Thoracic aorta (tissue), 2 donors: Measurements from ENCODE around the gene TOX2. TPM values are rescaled to one million over a fixed set of nuclear protein-coding genes. Genes with fewer than 3 reads are reported as not detected.

Source experiments
- ATAC-seq: fragments of 150-250 bp; one replicate; pipeline ENCODE4 v1.8.0; 2017; ENCODE audit warnings: low read depth; ENCODE audit not compliant: insufficient number of reproducible peaks, low FRiP score
- DNase-seq: peaks from one replicate; pipeline ENCODE4 v3.0.0-alpha.2; 2020; ENCODE audit warnings: low spot score
- H3K27ac ChIP-seq, 2 donors: fragments of 200-600 bp; sonication (generic); 1 replicate in 1 of 2; 2 replicates in 1 of 2; pipeline ENCODE4 v1.5.1; 2016; ENCODE audit warnings: mild to moderate bottlenecking in 2 of 2, moderate library complexity in 2 of 2
- H3K27me3 ChIP-seq: fragments of 200-600 bp; sonication (generic); replicated peaks from 2 replicates; pipeline ENCODE4 v1.6.0; 2016; ENCODE audit warnings: mild to moderate bottlenecking; ENCODE audit not compliant: insufficient read depth
- H3K36me3 ChIP-seq: fragments of 200-600 bp; sonication (generic); one replicate; pipeline ENCODE4 v1.5.1; 2016
- H3K4me1 ChIP-seq, 2 donors: fragments of 200-600 bp; sonication (generic); 1 replicate in 1 of 2; 2 replicates in 1 of 2; pipeline versions ENCODE4 v1.5.1 to v1.6.0; 2016; ENCODE audit warnings: low read depth in 2 of 2, mild to moderate bottlenecking in 1 of 2; ENCODE audit not compliant: control insufficient read depth in 1 of 2
- H3K4me3 ChIP-seq: fragments of 200-600 bp; sonication (generic); 2 replicates; pipeline ENCODE4 v1.5.1; 2016; ENCODE audit warnings: mild to moderate bottlenecking
- H3K9me3 ChIP-seq: fragments of 200-600 bp; sonication (generic); 2 replicates; pipeline ENCODE4 v1.5.1; 2016
- total RNA-seq, 2 donors: library from RNA; depleted of rRNA; stranded (reverse); fragments of >200 nt; gene quantifications; one replicate each; pipeline versions ENCODE4 v1.1.0 to v1.2.3, GENCODE V29; 2016
- TF ChIP-seq, protein P1 (sequence below): fragments of 200-600 bp; sonication (generic); IDR thresholded peaks from one replicate; pipeline ENCODE4 v1.5.1; 2019; ENCODE audit warnings: antibody characterized with exemption

TOX2 gene
- total RNA-seq, 2 donors from 2014 or later = 4.2 to 14.6 TPM

DNA sequence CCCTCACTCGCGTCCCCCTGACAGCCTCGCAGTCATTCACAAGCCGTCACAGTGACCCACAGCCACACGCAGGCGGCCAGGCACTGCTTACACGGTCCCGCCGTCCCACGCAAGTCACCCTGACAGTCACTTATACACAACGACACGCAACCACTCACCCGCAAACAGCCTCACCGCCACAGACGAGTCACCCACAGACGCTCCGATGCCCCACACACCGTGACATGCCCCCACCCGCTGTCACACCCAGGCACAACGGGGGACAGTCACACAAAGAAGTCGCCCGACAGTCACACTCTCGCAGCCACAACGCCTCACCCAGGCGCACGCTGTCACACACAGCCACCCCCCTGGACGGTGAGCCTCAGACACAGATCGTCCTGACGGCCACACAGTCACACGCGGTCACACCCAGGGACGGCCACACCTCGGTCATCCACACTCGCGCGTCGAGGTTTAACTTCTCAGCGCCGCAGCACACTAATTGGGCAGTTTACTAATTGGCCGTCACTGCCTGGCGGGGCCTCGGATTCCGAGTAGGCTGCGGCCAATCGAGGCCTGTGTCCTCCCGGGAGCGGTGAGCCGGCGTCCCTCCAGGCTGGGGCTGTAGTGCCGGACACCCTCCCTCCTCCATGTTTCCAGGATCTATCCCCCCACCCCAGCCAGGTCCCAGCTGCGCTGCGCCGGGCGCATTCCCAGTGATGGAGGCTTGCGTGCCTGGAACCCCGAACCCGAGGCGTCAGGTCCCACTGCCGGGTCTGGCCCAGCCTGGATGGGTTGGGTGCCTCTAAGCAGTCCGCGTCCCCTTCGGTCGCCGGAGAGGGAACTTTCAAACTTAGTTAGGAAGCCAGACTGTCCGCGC is 790 bp downstream of the TOX2 start:
- Histone ChIP-seq H3K4me3 (peak overlapping the region; percentile 79), H3K9me3 (peaks cover 14% of the 10 kb centered on the region), H3K36me3 (no peaks in the 10 kb centered on the region), H3K27ac (peak overlapping the region; percentile 31 to 63), H3K27me3 (no peaks in the 10 kb centered on the region), H3K4me1 (peaks cover 0 to 13% of the 10 kb centered on the region in 2 donors)
- DNase-seq (no peak), ATAC-seq (no peak)
- TF ChIP-seq, protein P1, sequence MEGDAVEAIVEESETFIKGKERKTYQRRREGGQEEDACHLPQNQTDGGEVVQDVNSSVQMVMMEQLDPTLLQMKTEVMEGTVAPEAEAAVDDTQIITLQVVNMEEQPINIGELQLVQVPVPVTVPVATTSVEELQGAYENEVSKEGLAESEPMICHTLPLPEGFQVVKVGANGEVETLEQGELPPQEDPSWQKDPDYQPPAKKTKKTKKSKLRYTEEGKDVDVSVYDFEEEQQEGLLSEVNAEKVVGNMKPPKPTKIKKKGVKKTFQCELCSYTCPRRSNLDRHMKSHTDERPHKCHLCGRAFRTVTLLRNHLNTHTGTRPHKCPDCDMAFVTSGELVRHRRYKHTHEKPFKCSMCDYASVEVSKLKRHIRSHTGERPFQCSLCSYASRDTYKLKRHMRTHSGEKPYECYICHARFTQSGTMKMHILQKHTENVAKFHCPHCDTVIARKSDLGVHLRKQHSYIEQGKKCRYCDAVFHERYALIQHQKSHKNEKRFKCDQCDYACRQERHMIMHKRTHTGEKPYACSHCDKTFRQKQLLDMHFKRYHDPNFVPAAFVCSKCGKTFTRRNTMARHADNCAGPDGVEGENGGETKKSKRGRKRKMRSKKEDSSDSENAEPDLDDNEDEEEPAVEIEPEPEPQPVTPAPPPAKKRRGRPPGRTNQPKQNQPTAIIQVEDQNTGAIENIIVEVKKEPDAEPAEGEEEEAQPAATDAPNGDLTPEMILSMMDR = no peak

DNA sequence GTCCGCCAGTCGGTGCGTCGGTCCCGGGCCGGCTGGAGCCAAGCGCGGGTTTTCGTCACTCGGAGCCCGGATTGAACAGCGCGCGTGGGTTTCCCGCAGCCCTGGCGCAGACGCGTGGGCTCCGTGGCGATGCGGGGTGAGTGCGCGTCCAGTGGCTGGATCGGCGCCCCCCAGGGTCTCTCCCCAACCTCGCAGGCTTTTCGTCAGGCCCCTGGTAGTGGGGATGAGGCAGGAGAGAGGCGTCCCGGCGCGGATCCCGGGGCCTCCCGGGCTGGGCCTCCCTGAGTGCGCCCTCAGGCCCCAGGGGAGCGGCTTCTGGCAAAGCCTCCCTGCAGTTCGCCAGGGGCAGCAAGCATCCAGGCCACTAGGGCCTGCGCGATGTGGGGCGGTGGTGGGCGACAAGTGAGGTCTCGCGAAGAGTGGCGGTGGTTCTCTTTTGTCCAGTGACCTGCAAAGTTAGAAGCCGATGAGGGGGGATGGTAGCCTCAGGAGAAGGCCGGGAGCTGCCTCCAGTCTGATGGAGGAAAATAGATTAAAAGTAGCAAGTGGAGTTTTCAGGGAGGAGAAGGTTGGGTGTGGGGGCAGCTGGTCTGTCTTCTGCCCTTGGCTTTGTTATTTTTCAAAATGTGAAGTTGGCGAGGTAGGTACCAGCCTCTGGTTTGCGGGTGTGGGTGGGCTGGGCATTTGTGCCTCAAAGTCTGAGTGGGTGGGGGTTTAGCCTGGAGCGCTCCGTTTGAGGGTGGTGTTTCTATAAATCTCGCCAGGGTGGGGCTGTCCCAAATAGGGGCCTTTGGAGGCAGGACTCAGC is 1.6 kb downstream of the TOX2 start:
- H3K36me3 ChIP-seq = no peaks in the 10 kb centered on the region
- peak overlapping the region; percentile 79 for H3K4me3 ChIP-seq
- ATAC-seq (no peak), DNase-seq (no peak)
- peaks cover 0 to 13% of the 10 kb centered on the region in 2 donors for H3K4me1 ChIP-seq
- H3K27me3 ChIP-seq = no peaks in the 10 kb centered on the region
- peaks cover 14% of the 10 kb centered on the region for H3K9me3 ChIP-seq
- TF ChIP-seq, protein P1 = no peak
- H3K27ac ChIP-seq = peak overlapping the region; percentile 31 to 63

DNA sequence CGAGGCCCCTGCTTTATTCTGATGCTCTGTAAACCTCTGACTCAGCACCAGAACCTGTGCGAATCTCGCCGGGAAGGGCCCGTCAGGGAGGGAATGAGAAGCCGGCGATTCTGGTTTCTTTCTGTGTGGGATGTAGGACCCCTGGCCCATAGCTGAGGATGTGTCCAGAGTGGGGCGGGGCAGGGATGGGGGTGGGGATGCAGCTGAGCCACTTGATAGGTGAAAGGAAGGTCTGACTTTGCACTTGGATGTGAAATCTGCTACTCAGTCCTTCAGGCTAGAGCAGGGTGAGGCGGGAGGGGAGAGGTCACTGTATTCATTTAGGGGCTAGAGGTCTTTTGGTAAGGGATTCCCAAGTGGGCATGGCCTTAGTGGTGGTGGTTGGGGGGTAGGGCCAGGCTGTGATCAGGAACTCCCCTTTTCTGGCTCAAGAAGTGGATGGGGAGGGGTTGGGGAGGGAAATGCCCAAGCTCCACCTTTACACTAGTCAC is 2.3 kb downstream of the TOX2 start:
- Histone ChIP-seq H3K4me1 (peaks cover 0 to 13% of the 10 kb centered on the region in 2 donors), H3K4me3 (peak overlapping the region; percentile 79), H3K9me3 (peaks cover 14% of the 10 kb centered on the region), H3K36me3 (no peaks in the 10 kb centered on the region), H3K27ac (no peak overlapping the region), H3K27me3 (no peaks in the 10 kb centered on the region)
- TF ChIP-seq, protein P1 = no peak
- ATAC-seq (no peak), DNase-seq (no peak)

DNA sequence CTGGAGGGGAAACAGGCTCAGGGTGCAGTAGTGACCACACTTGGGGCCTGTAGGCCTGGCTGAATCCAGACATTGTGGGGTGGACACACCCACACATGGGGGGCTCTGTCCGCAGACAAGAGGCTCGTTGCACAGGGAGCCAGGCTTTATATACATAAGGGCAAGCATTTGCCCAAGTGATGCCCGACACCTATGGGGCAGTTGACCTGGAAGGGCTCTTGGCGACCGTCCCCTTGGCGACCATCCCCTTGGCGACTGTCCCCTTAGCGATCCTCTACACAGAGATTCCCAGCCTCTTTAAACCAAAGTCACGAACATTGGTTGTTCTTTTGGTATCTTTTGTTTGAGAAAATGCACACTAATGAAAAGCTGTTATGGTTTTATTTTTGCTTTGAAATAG is 2.7 kb downstream of the TOX2 start:
- no peaks in the 10 kb centered on the region for H3K36me3 ChIP-seq
- ATAC-seq (no peak), DNase-seq (no peak)
- no peak overlapping the region for H3K4me3 ChIP-seq
- no peaks in the 10 kb centered on the region for H3K27me3 ChIP-seq
- peaks cover 0 to 13% of the 10 kb centered on the region in 2 donors for H3K4me1 ChIP-seq
- H3K9me3 ChIP-seq = peaks cover 11% of the 10 kb centered on the region
- H3K27ac ChIP-seq = no peak overlapping the region
- TF ChIP-seq, protein P1 = no peak
